Fibroblast of skin of abdomen (primary cell): Measurements from ENCODE around the gene FEN1.

Experiments
- DNase-seq: peaks from one replicate; pipeline ENCODE4 v3.0.0-alpha.2; 2013

Gene FEN1

GRCh38 chr11:61775606-61776554 lies 16.8 kb upstream of the FEN1 start:
- no peak for DNase-seq

GRCh38 chr11:61776561-61777075 lies 16.1 kb upstream of the FEN1 start:
- peak; percentile 53 for DNase-seq

- DNase-seq: no peak
These were observed 15.2 kb upstream of the FEN1 start for GRCh38 chr11:61777234-61778090.

GRCh38 chr11:61778357-61778886 lies 14.3 kb upstream of the FEN1 start:
- no peak for DNase-seq

- DNase-seq: no peak
These were observed 13.6 kb upstream of the FEN1 start for GRCh38 chr11:61778920-61779650.

DNA sequence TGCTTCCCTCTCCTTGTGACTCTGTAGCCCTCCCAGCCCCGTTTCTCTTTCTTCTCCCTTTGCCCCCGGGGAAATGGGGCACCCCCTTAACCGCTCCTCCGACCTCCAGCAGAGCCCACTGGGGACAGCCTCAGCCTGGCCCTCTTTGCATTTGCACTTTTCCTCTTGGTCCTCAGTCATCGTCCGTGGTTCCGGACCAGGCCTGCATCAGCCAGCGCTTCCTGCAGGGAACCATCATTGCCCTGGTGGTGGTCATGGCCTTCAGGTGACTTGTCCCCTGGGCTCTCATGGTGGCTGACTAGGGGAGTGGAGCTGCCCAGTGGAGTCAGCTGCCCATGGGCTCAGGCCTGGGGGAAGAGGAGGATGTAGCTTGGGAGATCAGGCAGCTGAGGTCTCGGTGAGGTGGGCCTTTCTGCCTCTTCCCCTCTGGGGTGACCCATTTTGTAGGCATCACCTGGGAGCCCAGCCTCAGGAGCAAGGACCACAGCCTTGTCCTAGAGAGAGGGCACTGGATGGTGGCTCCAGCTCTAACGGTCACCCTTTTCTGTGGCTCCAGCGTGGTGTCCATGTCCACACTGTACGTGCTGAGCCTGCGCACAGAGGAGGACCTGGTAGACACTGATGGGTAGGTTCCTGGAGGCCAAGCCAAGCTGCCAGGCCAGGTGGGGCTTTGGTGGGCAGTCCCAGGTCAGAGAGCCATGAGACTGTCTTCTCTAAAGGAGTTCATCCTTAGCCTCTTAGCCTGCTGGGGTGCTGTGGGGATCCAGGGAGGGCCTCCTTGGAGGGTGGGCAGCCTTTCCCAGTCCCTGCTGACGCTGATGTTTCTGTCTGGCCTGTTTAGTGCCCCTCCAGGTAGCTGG lies 12.8 kb upstream of the FEN1 start:
- DNase-seq: no peak

- no peak for DNase-seq
These were observed 12.0 kb upstream of the FEN1 start for GRCh38 chr11:61780581-61781162.

DNA sequence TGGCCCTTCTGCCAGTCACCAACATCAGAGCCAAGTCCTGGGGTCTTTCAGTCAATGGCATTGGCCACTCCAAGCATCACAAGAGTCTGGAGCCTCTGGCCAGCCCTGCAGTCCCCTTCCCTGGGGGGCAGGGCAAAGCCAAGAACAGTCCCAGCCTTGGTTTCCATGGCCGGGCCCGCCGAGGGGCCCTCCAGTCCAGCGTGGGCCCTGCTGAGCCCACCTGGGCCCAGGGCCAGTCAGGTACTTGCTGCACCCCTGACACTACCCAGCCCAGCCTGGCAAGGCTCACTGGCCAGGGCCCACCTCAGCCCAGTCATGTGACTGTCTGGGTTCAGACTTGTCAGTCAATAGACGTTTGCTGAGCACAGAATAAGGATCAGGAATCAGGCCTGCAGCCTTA lies 11.1 kb upstream of the FEN1 start:
- no peak for DNase-seq

GRCh38 chr11:61782299-61782698 lies 10.4 kb upstream of the FEN1 start:
- DNase-seq: no peak

- no peak for DNase-seq
These were observed 9.9 kb upstream of the FEN1 start for GRCh38 chr11:61782841-61783240.

- DNase-seq: peak; percentile 54
These were observed 8.8 kb upstream of the FEN1 start for GRCh38 chr11:61783717-61784505.

DNA sequence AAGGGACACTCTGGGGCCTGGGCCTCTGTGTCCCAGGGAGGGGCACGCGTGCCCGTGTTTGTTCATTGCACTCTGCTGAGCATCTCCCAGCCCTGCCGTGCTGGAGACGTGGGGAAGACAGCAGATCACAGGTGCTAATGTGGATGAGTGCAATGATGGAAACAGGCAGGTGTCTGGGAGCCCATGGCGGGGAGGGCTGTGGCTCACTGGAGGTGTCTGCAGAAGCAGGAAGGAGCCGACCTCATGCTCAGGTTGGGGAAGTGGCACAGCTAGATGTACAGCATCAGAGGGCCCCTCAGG lies 8.3 kb upstream of the FEN1 start:
- no peak for DNase-seq

GRCh38 chr11:61785837-61786402 lies 6.8 kb upstream of the FEN1 start:
- no peak for DNase-seq

DNA sequence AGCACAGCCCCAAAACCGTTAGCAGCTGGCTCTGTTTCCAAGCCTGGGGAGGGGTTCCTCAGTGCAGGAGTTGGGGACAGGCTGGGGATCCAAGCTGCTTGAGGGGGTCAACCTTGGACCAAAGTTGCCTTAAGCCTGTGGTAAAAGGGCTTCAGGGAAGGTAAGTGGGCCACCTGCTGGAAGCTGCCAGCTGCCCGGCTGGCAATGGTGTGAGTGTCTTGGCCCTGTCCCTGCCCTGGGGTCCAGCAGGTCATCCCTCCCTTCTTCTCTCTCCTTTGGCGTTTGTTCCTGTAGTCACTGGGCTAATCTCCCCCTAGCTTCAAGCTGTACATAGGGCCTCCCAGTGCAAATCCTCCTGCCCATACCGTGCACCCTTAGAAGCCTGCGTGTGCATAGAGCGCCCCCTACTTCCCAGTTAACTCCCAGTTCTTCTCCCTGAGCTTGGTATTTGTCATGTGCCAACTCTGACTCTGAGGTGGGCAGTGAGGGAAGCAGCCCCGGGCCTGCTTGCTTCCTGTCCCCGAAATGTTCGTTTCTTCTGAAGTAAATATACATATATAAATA lies 4.7 kb upstream of the FEN1 start:
- peak; percentile 53 for DNase-seq

DNA sequence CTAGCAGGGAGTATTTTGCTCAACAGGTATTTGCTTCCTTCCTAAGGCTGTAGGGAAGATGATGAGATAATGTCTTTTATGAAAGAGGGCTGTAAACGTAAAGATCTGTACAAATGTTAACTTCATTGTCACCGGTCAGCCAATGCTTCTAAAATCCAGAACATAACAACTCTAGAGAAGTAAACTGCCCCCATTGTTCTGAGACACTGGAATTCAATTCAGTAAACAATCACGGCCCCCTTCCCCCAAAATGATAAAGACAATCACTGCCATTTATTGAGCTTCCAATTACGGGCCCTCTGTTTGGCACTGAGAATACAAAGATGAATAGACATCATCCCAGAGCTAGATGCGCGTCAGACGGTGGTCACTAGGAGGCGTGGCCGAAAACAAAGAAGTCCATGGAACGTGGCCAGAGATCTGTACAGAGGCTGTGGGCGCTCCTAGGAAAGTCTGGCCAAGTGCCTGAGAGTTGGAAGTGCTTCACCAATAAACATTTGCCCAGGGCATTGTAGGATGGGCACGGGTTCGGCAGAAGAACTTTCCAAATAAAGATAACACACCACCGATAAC lies 888 bp upstream of the FEN1 start:
- DNase-seq: peak; percentile 86

GRCh38 chr11:61793083-61793828 lies 545 bp downstream of the FEN1 start:
- DNase-seq: no peak

DNA sequence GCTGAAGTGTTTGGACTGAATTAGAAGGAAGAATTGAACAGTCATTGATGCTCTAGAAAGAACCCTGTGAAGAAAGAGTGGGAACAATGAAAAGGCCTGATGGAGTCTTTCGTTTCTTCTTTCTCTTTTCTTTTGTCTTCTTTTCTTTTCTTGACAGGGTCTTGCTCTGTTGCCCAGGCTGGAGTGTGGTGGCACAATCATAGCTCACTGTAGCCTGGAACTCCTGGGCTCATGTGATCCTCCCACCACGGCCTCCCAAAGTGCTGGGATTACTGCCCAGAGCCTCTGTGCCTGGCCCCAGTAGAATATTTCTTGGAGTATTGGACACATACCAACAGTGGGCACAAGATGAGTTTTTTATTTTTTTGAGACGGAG lies 1.1 kb downstream of the FEN1 start:
- DNase-seq: no peak

GRCh38 chr11:61794579-61794978 lies 1.9 kb downstream of the FEN1 start:
- no peak for DNase-seq

DNA sequence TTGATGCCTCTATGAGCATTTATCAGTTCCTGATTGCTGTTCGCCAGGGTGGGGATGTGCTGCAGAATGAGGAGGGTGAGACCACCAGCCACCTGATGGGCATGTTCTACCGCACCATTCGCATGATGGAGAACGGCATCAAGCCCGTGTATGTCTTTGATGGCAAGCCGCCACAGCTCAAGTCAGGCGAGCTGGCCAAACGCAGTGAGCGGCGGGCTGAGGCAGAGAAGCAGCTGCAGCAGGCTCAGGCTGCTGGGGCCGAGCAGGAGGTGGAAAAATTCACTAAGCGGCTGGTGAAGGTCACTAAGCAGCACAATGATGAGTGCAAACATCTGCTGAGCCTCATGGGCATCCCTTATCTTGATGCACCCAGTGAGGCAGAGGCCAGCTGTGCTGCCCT lies 2.7 kb downstream of the FEN1 start:
- no peak for DNase-seq
